ENCODE results near the gene STAU1.

GRCh38 chr20:49228676-49229075, 40.5 kb upstream of the STAU1 start:
- no peak for TF ChIP-seq CTCF (IDR thresholded peaks at IDR 0.05 in 4 of 5, conservative IDR thresholded peaks at IDR 0.05 in 1 of 5)
- TF ChIP-seq POLR2A (IDR thresholded peaks at IDR 0.05), result no peak

Data from gastrocnemius medialis (tissue), 4 donors.